Measurements from ENCODE around the gene PIEZO1. TPM values are rescaled to one million over a fixed set of nuclear protein-coding genes. Genes with fewer than 3 reads are reported as not detected.
A peak's percentile ranks its signal among the peaks of the same experiment; 100 is the strongest.

Gene PIEZO1
- total RNA-seq, 1 donor from 2014 or later, result 247 TPM

DNA sequence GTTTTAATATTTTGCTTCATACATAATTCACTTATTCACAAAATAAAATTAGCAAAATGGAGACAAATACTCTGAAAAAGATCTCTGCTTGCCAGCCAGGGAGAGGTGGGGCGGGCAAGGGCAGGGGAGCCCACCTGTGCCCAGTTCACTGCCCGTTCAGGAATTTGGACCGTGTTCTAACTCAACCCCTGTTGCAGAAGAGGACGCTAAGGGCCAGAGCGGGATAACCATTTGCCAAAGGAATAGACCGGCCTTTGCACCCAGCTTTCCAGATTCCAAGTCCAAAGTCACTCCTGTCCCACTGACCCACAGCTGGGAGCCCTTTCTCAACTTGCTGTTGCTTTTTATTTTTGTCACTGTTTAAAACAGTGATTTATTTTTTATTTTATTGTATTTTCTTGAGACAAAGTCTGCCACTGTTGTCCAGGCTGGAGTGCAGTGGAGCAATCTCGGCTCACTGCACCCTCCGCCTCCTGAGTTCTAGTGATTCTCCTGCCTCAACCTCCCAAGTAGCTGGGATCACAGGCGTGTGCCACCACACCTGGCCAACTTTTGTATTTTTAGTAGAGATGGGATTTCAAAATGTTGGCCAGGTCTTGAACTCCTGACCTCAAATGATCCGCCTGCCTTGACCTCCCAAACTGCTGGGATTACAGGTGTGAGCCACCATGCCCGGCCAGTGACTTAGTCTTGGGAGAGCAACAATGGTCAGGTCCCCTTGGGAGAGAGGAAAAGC lies 2.7 kb upstream of the PIEZO1 start:
- Histone ChIP-seq H4K20me1 (ENCODE audit: insufficient read depth, low read length) (peaks cover 13% of the 10 kb centered on the region), H3K27ac (ENCODE audit: low read depth, low read length) (no peak overlapping the region), H3K4me2 (ENCODE audit: low read length) (no peak overlapping the region), H3K36me3 (ENCODE audit: insufficient read depth, low read length) (no peaks in the 10 kb centered on the region), H3K27me3 (ENCODE audit: insufficient read depth, low read length) (no peaks in the 10 kb centered on the region), H3K9me3 (ENCODE audit: insufficient read depth, low read depth, low read length) (no peaks in the 10 kb centered on the region), H3K79me2 (ENCODE audit: insufficient read depth, low read length) (peaks cover 20% of the 10 kb centered on the region), H3K4me1 (ENCODE audit: insufficient read depth, low read length) (peaks cover 39% of the 10 kb centered on the region), H3K4me3 (ENCODE audit: insufficient read depth, low read depth, low read length) (no peak overlapping the region), H3K9ac (ENCODE audit: low read length) (no peak overlapping the region), H2AFZ (ENCODE audit: low read depth, low read length) (no peak overlapping the region)
- Mint-ChIP-seq H3K27me3 (ENCODE audit: low read depth, unreplicated experiment) (peaks cover 2% of the 10 kb centered on the region), H3K9me3 (ENCODE audit: unreplicated experiment) (no peaks in the 10 kb centered on the region), H3K36me3 (ENCODE audit: low read depth, unreplicated experiment) (no peaks in the 10 kb centered on the region), H3K4me1 (ENCODE audit: low read depth, unreplicated experiment) (peaks cover 8% of the 10 kb centered on the region), H3K4me3 (ENCODE audit: unreplicated experiment) (no peak overlapping the region), H3K27ac (ENCODE audit: unreplicated experiment) (no peak overlapping the region)
- DNase-seq (ENCODE audit: low read depth), result no peak
- no peak for FAIRE-seq
- TF ChIP-seq, protein P1, sequence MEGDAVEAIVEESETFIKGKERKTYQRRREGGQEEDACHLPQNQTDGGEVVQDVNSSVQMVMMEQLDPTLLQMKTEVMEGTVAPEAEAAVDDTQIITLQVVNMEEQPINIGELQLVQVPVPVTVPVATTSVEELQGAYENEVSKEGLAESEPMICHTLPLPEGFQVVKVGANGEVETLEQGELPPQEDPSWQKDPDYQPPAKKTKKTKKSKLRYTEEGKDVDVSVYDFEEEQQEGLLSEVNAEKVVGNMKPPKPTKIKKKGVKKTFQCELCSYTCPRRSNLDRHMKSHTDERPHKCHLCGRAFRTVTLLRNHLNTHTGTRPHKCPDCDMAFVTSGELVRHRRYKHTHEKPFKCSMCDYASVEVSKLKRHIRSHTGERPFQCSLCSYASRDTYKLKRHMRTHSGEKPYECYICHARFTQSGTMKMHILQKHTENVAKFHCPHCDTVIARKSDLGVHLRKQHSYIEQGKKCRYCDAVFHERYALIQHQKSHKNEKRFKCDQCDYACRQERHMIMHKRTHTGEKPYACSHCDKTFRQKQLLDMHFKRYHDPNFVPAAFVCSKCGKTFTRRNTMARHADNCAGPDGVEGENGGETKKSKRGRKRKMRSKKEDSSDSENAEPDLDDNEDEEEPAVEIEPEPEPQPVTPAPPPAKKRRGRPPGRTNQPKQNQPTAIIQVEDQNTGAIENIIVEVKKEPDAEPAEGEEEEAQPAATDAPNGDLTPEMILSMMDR (IDR thresholded peaks at IDR 0.05; ENCODE audit: insufficient read depth, low read depth, low read length), result no peak
- no peak for TF ChIP-seq EZH2 (IDR thresholded peaks at IDR 0.05; ENCODE audit: insufficient read depth, low read length)

DNA sequence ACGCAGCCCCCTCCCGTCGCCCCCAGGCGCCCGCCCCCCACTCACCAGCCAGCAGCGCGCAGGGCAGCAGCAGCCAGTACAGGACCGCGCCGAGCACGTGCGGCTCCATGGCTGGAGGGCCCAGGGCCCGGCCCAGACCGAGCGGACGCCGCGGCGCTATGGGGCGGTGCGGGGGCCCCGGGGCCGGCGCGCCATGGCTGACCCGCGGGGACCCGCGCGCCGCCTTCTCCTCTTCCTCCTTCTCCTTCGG lies 239 bp downstream of the PIEZO1 start:
- peak overlapping the region; percentile 93 for H3K4me2 ChIP-seq (ENCODE audit: low read length)
- H3K27me3 ChIP-seq (ENCODE audit: insufficient read depth, low read length), result no peaks in the 10 kb centered on the region
- FAIRE-seq (no peak), DNase-seq (ENCODE audit: low read depth) (no peak)
- Mint-ChIP-seq H3K27me3 (ENCODE audit: low read depth, unreplicated experiment) (peaks cover 2% of the 10 kb centered on the region), H3K4me1 (ENCODE audit: low read depth, unreplicated experiment) (peaks cover 32% of the 10 kb centered on the region), H3K9me3 (ENCODE audit: unreplicated experiment) (no peaks in the 10 kb centered on the region), H3K4me3 (ENCODE audit: unreplicated experiment) (no peak overlapping the region), H3K27ac (ENCODE audit: unreplicated experiment) (no peak overlapping the region), H3K36me3 (ENCODE audit: low read depth, unreplicated experiment) (no peaks in the 10 kb centered on the region)
- peaks cover 50% of the 10 kb centered on the region for H3K79me2 ChIP-seq (ENCODE audit: insufficient read depth, low read length)
- H4K20me1 ChIP-seq (ENCODE audit: insufficient read depth, low read length), result peaks cover 43% of the 10 kb centered on the region
- H3K4me1 ChIP-seq (ENCODE audit: insufficient read depth, low read length), result peaks cover 45% of the 10 kb centered on the region
- H3K9me3 ChIP-seq (ENCODE audit: insufficient read depth, low read depth, low read length), result no peaks in the 10 kb centered on the region
- TF ChIP-seq, protein P1 (IDR thresholded peaks at IDR 0.05; ENCODE audit: insufficient read depth, low read depth, low read length), result no peak
- TF ChIP-seq EZH2 (IDR thresholded peaks at IDR 0.05; ENCODE audit: insufficient read depth, low read length), result no peak
- H3K4me3 ChIP-seq (ENCODE audit: insufficient read depth, low read depth, low read length), result peak overlapping the region; percentile 80
- no peak overlapping the region for H2AFZ ChIP-seq (ENCODE audit: low read depth, low read length)
- H3K36me3 ChIP-seq (ENCODE audit: insufficient read depth, low read length), result no peaks in the 10 kb centered on the region
- peak overlapping the region; percentile 93 for H3K9ac ChIP-seq (ENCODE audit: low read length)
- peak overlapping the region; percentile 87 for H3K27ac ChIP-seq (ENCODE audit: low read depth, low read length)

All from astrocyte (in vitro differentiated cells and primary cell).